NCI-H82 (cell line): ENCODE measurements around the gene CHMP2A.
"Not testable (repeated sequence)": the region's sequence is repeated elsewhere in the genome, so short reads cannot be mapped to it uniquely, and the experiment has no call there.

Experiments used
- DNase-seq: peaks from one replicate; lab custom pipeline; 2025; lab: John Stamatoyannopoulos, UW

The CHMP2A gene

DNA sequence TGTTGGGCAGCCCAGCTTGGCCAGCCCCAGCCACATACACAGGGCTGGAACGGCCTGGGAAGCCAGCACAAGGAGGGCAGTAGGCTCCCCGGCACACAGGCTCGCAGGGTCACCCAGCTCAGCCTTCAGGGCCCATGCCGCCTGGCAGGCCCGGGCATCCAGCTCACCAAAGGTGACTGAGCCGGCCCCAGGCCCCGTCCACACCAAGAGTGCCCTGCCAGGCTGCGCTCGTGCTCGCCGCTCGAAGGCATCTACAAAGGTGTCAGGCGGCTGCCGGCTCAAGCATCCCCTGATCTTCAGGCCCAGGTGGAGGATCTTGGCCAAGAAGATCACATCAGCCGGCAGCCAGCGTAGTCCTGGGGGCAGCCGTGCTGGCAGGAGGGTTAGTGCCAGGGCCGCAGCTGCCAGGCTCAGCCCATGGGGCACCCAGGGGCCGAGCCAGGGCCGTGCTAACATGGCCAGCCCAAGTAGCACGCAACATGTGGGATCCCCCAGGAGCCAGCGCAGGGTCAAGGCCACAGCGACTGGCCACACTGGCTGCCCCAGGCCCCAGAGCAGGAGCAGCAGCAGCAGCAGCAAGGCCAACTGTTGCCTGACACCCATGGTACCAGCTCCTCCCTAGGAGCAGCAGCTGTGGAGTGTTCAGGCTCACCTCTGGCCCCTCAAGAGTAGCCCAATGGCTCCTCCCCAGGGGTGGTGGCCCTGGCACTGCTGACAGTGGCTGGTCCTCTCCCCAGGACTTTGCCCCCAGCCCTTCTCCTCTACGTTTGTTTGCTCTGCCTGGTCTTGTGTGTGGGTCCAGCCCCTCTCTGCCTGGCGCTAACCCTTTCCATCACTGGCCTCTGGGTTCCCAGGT lies 43.3 kb downstream of the CHMP2A start, which contains the start of gene SLC27A5:
SLC27A5 (minus strand) TSS at position 640 of the 856 bp plus-strand sequence; CDS start at position 603, 37 bp downstream.
- no peak for DNase-seq

DNA sequence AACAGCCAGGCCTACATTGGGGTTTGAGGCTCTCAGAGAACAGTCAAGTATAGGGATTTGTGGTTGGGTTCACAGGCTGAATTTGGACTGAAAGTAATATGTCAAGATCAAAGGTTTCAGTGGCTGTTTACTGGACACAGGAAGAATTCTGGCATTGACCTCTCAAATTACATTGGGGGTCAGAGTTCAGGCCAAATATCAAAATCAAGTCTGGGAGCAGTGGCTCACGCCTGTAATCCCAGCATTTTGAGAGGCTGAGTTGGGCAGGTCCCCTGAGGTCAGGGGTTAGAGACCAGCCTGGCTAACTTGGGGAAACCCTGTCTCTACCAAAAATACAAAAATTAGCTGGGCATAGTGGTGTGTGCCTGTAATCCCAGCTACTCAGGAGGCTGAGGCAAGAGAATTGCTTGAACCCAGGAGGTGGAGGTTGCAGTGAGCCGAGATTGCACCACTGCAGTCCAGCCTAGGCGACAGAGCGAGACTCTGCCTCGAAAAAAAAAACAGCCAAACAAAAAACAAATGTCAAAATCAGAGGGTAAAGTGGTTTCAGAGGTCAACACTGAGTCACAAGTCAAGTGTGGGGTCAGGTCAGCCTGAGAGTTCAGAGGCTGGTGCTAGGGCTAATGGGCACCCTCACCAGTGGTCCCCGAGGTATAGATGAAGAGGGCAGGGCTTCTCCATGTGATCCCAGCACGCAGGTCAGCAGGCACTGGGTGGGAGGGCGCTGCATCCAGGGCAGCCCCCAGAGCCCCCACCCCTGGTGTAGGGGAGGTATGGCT lies 44.6 kb downstream of the CHMP2A start:
- DNase-seq = no peak

DNA sequence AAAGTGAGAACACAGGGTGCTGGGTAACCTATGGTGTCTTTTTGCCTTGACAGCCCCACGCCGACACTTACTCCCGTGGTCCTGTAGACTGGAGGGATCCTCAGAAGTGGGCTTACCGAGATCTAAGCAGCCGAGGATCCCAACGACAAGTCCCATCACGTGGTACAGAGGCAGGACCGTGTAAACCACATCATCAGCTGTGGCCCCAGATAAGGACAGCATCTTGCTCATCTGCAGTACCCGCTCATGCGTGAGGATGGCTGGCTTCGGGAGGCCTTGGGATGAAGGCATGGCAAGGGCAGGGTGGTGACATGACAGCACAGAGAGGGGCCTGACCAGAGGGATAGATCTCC lies 45.2 kb downstream of the CHMP2A start:
- DNase-seq = no peak

DNA sequence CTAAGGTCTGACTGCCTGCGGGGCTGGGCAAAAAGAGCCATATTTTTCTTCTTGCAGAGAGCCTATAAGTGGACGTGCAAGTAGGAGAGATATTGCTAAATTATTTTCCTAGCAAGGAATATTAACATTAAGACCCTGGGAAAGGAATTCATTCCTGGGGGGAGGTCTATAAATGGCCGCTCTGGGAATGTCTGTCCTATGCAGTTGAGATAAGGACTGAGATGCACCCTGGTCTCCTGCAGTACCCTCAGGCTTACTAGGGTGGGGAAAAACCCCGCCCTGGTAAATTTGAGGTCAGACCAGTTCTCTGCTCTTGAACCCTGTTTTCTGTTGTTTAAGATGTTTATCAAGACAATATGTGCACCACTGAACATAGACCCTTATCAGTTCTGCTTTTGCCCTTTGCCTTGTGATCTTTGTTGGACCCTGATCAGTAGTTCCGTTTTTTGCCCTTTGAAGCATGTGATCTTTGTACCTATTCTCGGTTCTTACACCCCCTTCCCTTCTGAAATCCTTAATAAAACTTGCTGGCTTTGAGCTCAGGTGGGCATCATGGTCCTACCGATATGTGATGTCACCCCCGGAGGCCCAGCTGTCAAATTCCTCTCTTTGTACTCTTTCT lies 47.2 kb downstream of the CHMP2A start:
- DNase-seq = not testable (repeated sequence)
